HG02623 (cell line): ENCODE results near the gene FAM53A.
"Not testable (repeated sequence)": the region's sequence is repeated elsewhere in the genome, so short reads cannot be mapped to it uniquely, and the experiment has no call there.

ENCODE experiments used
- ATAC-seq: cut with Tn5 transposase; IDR thresholded peaks from one replicate; pipeline ENCODE4 v1.9.1; 2021; ENCODE audit warnings: moderate library complexity; ENCODE audit not compliant: unreplicated experiment

FAM53A gene

DNA sequence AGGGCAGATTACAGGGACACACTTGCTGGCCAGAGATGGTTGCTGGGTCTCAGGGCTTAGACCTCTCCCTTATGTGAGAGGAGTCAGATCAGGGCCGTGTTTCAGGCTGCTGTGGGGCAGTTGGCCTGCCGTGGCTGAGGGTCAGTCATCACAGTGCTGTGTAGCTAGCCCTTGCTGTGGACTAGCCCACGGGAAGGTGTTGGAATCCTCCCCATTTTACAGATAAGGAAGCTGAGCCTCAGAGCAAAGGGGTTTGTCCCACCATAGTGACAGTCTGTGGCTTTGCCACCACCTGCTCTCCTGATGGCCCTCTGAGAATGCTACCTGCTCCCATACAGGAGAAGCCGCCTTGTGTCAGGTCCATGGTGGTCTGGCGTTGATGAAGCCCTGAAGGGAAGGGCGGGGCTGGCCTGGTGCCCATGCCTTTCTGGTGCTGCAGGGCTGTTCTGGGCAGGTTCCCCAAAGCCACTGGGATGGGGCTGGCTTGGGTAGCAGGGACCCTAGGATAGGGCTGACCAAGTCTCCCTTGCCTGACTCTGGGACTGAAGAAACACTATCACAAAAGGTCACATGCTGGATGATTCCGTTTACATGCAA is 2.4 kb upstream of the FAM53A start:
- no peak for ATAC-seq

DNA sequence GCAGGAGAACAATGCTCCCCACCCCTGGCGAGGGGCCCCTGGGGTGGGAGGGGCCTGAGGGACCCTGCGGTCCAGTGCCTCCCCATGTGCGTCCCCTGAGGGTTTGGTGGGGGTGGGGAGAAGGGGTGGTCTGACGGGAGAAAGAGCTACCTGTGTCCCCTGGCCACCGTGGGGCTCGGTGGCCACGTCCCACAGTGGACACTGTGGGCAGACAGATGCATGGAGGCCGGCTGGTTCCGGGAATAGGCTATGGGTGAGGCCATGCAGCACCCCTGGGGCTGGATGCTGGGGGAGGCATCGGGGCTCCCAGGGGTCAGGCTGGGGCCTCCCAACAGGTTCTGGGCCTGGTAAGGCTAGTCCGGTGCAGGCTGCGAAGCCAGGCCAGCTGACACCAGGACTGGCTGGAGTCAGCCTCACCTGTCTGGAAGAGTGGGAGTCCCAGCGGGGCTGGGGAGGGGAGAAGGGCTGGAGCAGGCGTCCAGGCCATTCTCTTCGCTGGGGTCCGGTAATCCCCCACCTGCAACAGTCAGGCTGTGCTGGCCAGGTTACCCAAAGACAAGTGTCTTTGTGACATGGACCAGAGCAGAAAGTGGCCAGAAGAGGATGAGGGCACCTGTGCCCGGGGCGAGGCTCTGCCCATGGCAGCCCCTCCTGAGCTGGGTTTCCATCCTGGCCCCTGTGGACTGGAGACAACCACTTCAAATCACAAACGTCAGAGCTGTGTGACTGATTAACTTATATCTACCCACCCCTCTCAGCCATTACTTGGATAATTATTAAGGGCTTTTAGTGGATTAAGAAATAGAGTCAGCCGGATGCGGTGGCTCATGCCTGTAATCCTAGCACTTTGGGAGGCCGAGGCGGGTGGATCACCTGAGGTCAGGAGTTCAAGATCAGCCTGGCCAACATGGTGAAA is 1.4 kb upstream of the FAM53A start:
- ATAC-seq = no peak

- no peak for ATAC-seq
Observed at GRCh38 chr4:1684506-1685234, 557 bp upstream of the FAM53A start.

GRCh38 chr4:1683261-1683735 is 815 bp downstream of the FAM53A start:
- ATAC-seq = no peak

GRCh38 chr4:1682860-1683259 is 1.3 kb downstream of the FAM53A start:
- ATAC-seq = no peak

DNA sequence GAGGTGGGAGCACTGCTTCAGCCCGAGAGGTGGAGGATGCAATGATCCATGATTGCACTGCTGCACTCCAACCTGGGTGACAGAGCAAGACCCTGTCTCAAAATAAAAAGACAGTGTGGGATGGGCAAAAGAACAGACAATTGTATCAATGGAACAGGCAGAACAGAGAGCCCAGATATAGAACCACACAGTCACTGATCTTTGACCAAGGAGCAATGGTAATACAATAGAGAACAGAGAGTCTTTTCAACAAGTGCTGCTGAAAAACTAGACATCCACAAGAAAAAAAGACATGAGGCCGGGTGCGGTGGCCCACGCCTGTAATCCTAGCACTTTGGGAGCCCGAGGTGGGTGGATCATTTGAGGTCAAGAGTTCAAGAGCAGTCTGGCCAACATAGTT is 5.9 kb downstream of the FAM53A start:
- no peak for ATAC-seq

DNA sequence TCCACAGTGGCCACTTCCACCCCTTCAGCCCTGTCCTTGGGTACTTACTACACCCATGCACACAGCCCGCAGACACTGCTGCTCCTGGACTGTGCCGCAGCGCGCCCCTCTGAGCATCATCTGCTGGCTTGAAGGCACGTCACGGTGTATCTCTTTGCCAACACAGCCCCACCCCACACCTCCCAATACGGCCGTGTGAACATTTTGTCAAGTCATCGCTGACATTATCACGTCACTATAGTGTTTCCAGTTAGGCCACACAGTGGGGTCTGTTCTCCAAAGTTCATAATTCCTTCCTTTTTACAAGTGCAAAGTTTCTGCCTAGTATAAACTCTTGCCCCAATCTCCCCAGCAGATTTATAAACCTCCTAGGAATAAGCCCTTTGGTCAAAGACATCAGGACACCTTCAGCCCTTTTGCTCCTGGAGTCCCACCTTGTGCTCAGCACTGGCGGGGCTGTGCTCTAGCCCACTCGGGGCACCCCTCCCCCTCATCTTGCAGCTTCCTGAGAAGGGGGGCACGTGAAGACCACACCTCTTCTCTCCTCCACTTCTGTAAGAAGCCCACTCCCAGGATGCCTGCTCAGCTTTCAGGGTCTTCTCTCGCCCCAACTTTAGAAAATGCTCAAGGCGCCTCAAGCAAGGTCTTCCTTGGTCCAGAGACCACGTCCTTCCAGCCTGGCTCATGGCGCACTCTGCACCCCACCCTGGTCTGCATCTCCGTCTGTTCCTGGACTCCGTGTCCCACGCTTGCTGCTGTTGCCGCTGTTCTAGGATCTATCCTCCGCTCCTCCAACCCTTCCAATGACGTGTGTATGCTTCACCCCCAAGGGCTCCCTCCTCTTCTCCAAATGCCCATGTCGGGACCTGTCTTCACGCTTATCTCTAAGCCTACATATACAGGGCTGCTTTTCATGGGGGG is 7.2 kb downstream of the FAM53A start:
- no peak for ATAC-seq

DNA sequence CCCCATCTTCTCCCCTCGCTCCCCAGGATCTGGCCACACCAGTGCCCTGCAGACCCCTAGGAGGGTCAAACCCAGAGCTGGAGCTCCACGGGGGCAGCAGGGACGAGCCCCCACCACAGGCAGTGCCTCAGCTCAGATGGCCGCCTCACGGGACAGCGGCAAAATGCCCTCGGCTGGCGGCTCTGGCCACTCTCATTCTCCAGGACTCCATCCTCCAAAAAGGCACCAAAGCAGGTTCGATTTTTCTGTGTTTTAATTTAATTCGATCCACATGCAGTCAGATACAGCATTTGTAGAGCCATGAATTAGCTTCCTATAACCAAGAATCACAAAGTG is 8.3 kb downstream of the FAM53A start:
- ATAC-seq = no peak

- no peak for ATAC-seq
Observed at GRCh38 chr4:1675136-1675801, 8.8 kb downstream of the FAM53A start.

- ATAC-seq = no peak
Observed at GRCh38 chr4:1674682-1675081, 9.4 kb downstream of the FAM53A start.

GRCh38 chr4:1673671-1674070 is 10.4 kb downstream of the FAM53A start:
- no peak for ATAC-seq

- not testable (repeated sequence) for ATAC-seq
Observed at GRCh38 chr4:1671011-1671410, 13.1 kb downstream of the FAM53A start.

GRCh38 chr4:1670279-1670678 is 13.8 kb downstream of the FAM53A start:
- no peak for ATAC-seq

DNA sequence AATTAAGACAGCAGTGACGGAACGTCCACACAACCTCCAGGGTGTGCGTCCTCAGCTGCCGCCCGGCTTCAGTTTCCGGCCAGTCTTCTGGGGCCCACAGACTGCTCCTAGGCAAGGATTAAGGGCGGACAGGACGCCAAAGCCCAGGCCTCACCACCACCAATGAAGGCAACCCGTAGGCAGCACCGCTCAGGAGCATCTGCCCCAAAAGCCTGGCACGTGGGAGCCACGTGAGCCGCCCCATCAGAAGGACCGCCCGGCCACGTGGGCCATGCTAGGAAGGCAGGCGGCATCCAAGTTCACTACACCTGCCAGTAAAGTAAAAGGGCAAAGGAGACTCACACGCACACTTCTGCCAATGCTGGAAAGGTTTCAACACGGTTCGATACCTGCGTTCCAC is 14.3 kb downstream of the FAM53A start:
- no peak for ATAC-seq

GRCh38 chr4:1669270-1669669 is 14.8 kb downstream of the FAM53A start:
- no peak for ATAC-seq

DNA sequence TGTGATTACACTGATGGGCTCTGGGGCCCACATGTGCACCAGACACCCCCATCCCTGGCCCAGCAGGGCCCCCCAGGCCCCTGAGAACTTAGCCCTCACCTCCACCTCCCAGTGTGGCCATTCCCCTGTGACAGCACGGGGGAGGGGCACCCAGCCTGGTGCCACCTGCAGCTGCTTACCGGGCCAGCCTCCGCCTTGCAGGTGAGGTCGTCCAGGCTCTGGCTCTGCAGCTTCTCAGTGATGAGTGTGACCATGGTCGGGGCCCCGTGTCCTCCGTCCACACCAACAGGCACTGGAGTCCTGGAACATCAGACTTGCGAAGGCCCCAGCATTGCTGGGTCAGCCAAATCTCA is 15.6 kb downstream of the FAM53A start:
- no peak for ATAC-seq

- no peak for ATAC-seq
Observed at GRCh38 chr4:1667273-1667672, 16.8 kb downstream of the FAM53A start.

- ATAC-seq = no peak
Observed at GRCh38 chr4:1666391-1666790, 17.7 kb downstream of the FAM53A start.

DNA sequence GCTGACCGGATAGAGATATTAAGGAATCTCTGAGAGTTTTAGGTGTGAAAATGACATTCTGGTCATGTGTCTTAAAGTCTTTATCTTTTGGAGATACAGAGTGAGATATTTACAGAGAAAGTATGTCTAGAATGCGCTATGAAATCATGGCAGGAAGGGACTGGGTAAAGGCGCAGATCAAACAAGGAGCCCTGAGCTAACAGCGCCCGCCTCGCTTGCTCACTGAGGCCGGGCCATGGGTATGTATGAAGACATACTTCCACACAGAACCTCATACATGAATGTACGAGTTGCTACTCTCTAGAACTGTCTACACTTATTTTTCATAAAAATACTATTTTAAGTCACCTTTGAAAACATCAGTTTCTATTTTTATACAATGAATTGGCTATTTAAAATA is 20.0 kb downstream of the FAM53A start:
- no peak for ATAC-seq

DNA sequence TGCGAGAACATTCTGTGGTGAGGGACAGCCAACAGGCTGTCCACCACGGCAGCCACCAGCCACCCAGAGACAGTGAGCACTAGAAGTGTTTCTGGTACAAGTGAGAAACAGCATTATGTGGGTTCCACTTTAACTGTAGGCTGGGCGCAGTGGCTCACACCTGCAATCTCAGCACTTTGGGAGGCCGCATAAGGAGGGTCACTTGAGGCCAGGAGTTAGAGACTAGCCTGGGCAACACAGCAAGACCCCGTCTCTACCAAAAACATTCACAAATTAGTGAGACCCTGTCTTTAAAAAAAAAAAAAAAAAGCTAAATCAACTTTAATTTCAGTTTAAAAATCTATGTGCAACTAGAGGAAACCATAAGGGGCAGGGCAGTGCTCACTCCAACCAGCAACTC is 20.6 kb downstream of the FAM53A start:
- ATAC-seq = no peak
